Lung (tissue), 12 donors: ENCODE results near the gene RALY. TPM values are rescaled to one million over a fixed set of nuclear protein-coding genes. Genes with fewer than 3 reads are reported as not detected.

Experiments
- ATAC-seq: fragments of 200-7000 bp; cut with Tn5 transposase; one replicate; pipeline ENCODE4 v1.9.1; 2020; ENCODE audit warnings: moderate number of reproducible peaks; ENCODE audit not compliant: insufficient read depth, low FRiP score
- DNase-seq, 3 donors: peaks; one replicate each; pipeline ENCODE4 v3.0.0-alpha.2; 2013 to 2017
- H3K27ac ChIP-seq, 2 donors: one replicate each; pipeline ENCODE4 v1.5.1; 2013; ENCODE audit warnings: mild to moderate bottlenecking in 2 of 2, moderate library complexity in 2 of 2, control low read depth in 1 of 2, inconsistent platforms in 1 of 2, low read depth in 1 of 2, low read length in 1 of 2
- H3K27me3 ChIP-seq, 3 donors: one replicate each; pipeline ENCODE4 v1.5.1; 2013; ENCODE audit warnings: low read length in 2 of 3; ENCODE audit not compliant: control insufficient read depth in 3 of 3, insufficient read depth in 3 of 3
- H3K36me3 ChIP-seq, 4 donors: one replicate each; pipeline ENCODE4 v1.5.1; 2013; ENCODE audit warnings: low read length in 4 of 4, mild to moderate bottlenecking in 1 of 4, moderate library complexity in 1 of 4; ENCODE audit not compliant: control insufficient read depth in 4 of 4, insufficient read depth in 4 of 4
- H3K4me1 ChIP-seq, 5 donors: one replicate each; pipeline ENCODE4 v1.5.1; 2013; ENCODE audit warnings: low read length in 5 of 5, mild to moderate bottlenecking in 2 of 5, moderate library complexity in 1 of 5; ENCODE audit not compliant: control insufficient read depth in 5 of 5, insufficient read depth in 5 of 5
- H3K4me3 ChIP-seq: one replicate; pipeline ENCODE4 v1.5.1; 2013; ENCODE audit warnings: mild to moderate bottlenecking, control low read depth, moderate library complexity
- H3K9ac ChIP-seq, 2 donors: one replicate each; pipeline ENCODE4 v1.5.1; 2013; ENCODE audit warnings: low read length in 2 of 2, control low read depth in 1 of 2; ENCODE audit not compliant: insufficient read depth in 1 of 2
- H3K9me3 ChIP-seq, 4 donors: one replicate each; pipeline ENCODE4 v1.5.1; 2013; ENCODE audit warnings: low read length in 3 of 4, mild to moderate bottlenecking in 1 of 4, moderate library complexity in 1 of 4; ENCODE audit not compliant: control insufficient read depth in 4 of 4, insufficient read depth in 3 of 4
- WGBS, 2 donors: extraction: QIAGEN DNeasy Blood & Tissue Kit; methylation state at CpG; one replicate each; pipeline ENCODE4 v1.1.7; 2013; 5-methylcytosine and 5-hydroxymethylcytosine counted together
- polyA plus RNA-seq, 2 donors: library from polyadenylated mRNA; stranded (reverse); fragments of 200-250 nt; gene quantifications; one replicate each; pipeline ENCODE4 v1.2.1, GENCODE V29; 2013
- total RNA-seq, 2 donors: library from RNA; depleted of rRNA in 1 of 2; stranded (reverse); fragments of >200 nt in 1 of 2; gene quantifications; one replicate each; pipeline ENCODE4 v1.2.1, GENCODE V29; 2014 to 2021
- TF ChIP-seq, protein P1 (sequence below): IDR thresholded peaks from 2 replicates; pipeline ENCODE4 v1.5.1; 2012; ENCODE audit warnings: mild to moderate bottlenecking; ENCODE audit errors: control extremely low read depth, extremely low read depth
- donor health status: control.
- donor health status: control.
- donor health status: Bipolar disorder and iron deficiency.
- donor health status: healthy.
- donor health status: DM: yes; HTN: yes; CAD: no.

Gene RALY
- total and polyA plus RNA-seq, 4 donors: 135 to 157 (median 145) TPM

DNA sequence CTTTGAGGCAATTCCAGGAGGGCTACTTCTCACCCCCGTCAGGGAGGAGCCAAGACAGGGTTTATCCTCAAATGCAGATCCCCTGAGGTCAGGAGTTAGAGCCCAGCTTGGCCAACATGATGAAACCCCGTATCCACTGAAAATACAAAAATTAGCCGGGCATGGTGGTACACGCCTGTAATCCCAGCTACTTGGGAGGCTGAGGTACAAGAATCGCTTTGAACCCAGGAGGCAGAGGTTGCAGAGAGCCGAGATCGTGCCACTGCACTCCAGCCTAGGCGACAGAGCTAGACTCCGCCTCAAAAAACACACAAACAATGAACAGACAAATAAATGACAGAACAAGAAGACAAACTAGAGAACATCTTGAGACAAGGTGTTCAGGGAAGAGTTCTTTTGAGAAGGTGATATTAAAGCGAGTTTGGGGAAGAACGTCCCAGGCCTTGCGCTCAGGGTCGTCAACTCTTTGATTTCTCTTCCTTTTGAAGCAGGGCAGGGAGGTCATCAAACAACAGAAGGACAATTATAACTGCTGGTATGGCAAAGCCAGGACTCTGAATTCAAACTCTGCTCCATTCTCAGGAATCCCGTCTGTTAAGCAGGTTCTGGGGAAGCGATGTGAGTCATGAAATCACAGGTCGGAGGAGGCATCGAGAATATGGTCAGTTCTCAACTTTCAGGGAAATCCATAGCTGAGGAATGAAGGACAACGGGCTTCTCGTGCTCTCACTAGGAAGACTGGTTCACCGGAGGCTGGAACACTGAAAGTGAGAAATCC is 1.4 kb upstream of the RALY start:
- Histone ChIP-seq H3K9me3 (no peaks in the 10 kb centered on the region), H3K9ac (peak overlapping the region; percentile 26 to 76), H3K36me3 (peaks cover 0 to 8% (median 0%) of the 10 kb centered on the region in 4 donors), H3K4me1 (peaks cover 13 to 32% (median 16%) of the 10 kb centered on the region in 5 donors), H3K4me3 (peak overlapping the region; percentile 54), H3K27ac (peak overlapping the region; percentile 73 to 87), H3K27me3 (no peaks in the 10 kb centered on the region)
- TF ChIP-seq, protein P1, sequence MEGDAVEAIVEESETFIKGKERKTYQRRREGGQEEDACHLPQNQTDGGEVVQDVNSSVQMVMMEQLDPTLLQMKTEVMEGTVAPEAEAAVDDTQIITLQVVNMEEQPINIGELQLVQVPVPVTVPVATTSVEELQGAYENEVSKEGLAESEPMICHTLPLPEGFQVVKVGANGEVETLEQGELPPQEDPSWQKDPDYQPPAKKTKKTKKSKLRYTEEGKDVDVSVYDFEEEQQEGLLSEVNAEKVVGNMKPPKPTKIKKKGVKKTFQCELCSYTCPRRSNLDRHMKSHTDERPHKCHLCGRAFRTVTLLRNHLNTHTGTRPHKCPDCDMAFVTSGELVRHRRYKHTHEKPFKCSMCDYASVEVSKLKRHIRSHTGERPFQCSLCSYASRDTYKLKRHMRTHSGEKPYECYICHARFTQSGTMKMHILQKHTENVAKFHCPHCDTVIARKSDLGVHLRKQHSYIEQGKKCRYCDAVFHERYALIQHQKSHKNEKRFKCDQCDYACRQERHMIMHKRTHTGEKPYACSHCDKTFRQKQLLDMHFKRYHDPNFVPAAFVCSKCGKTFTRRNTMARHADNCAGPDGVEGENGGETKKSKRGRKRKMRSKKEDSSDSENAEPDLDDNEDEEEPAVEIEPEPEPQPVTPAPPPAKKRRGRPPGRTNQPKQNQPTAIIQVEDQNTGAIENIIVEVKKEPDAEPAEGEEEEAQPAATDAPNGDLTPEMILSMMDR: no peak
- 41 to 44% methylated on average over 20 of the region's 20 CpGs for WGBS, 2 donors
- DNase-seq (no peak), ATAC-seq (no peak)

DNA sequence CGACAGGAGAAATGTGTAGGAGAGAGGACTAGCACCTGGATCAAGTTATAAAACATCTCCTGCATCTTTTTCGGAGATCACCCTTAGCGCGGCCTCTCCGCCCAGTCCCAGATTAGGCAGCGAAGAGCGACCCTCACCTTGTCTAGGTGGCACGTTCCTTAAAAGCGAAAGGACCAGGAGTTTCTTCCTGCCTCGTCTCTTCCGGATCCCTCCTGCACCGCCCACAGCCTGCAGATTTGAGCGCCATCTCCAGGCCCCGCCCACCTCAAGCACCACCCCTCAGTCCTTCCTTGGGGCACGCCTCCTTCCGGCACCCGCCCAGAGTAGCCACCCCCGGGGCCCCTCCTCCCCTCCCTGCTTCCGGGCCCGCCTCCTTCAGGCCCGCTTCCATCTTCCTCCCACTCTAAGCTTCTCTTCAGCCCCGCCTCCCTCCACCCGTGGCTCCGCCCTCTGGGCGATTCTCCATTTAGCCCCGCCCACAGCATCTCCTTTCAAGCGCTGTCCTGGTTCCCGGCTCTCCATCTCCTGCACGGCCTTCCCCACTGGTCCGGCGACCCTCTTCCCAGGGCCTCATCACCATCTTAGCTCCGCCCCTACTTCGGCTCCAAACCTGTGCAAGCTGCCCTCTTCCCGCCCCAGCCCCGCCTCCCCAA is 662 bp upstream of the RALY start:
- peak; percentile 90 for ATAC-seq

DNA sequence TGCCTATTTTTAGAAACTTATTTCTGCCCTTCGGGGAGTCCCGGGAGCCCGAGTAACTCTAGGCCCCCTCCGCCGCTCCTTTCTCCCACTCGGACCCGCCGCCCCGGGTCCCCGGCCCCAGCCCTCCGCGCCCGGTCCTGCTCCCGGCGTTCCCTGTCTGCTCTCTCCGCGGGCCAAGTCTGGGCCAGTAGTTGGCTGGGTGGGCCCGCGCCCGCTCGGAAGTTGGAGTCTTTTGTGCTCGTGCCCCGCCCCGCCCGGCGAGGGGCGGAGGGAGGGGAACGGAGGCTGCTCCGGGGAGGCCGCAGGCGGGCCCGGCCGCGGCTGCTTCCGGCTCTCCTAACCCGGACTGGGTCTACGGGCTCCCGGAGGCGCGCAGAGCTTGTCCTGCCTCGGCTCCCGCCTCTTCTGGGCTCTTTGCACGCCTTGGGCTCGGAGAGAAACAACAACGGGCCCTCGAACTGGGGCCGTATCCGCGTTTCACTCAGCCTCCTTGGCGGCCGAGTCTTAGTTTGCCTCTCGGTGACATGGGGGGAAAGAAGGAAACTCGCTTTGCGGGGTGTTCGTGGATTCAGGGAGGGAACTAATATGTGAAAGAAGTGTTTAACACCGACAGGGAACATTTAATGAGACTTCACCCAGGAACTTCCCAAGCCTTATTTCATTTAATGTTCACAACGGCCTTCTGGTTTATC is 657 bp downstream of the RALY start:
- Histone ChIP-seq H3K27ac (peak overlapping the region; percentile 95 to 99), H3K9me3 (no peaks in the 10 kb centered on the region), H3K4me1 (peaks cover 13 to 36% (median 22%) of the 10 kb centered on the region in 5 donors), H3K27me3 (no peaks in the 10 kb centered on the region), H3K4me3 (peak overlapping the region; percentile 85), H3K9ac (peak overlapping the region; percentile 57 to 86), H3K36me3 (peaks cover 0 to 8% (median 0%) of the 10 kb centered on the region in 4 donors)
- ATAC-seq (peak; percentile 39), DNase-seq (peak; percentile 82 to 90 (median 86))
- WGBS, 2 donors: 0 to 1% methylated on average over 42 to 57 of the region's 57 CpGs
- TF ChIP-seq, protein P1: no peak

More for the DNA sequence above, 662 bp upstream of the RALY start:
- peak overlapping the region; percentile 54 for H3K4me3 ChIP-seq
- peaks cover 13 to 32% (median 20%) of the 10 kb centered on the region in 5 donors for H3K4me1 ChIP-seq
- no peaks in the 10 kb centered on the region for H3K9me3 ChIP-seq
- H3K36me3 ChIP-seq: peaks cover 0 to 8% (median 0%) of the 10 kb centered on the region in 4 donors
- no peaks in the 10 kb centered on the region for H3K27me3 ChIP-seq
- DNase-seq: peak; percentile 100
- H3K9ac ChIP-seq: peak overlapping the region; percentile 26 to 76
- TF ChIP-seq, protein P1: no peak
- WGBS, 2 donors: 0 to 1% methylated on average over 35 of the region's 35 CpGs
- peak overlapping the region; percentile 95 to 99 for H3K27ac ChIP-seq
